ENCODE results near the gene ADAM15.

Gene ADAM15

DNA sequence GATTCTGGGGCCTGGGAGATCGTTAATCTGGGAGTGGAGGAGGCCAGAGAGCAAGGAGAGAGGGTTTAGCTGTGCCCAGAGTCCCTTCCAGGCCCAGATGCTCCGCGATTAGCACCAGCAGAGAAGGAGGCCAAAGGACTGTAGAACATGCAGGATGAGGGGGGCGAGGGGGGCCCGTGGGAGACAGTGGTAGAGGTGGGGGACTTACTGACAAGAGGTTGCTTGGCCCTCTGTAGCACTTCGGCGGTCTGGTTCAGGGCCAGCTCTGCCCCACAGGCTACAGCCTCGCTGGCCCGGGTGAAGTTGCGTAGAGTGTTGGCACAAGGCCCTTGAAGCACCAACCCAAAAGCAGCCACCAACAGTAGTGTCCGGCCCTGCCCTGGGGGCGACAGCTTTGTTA, 18.2 kb upstream of the ADAM15 start:
- no peak for DNase-seq

DNA sequence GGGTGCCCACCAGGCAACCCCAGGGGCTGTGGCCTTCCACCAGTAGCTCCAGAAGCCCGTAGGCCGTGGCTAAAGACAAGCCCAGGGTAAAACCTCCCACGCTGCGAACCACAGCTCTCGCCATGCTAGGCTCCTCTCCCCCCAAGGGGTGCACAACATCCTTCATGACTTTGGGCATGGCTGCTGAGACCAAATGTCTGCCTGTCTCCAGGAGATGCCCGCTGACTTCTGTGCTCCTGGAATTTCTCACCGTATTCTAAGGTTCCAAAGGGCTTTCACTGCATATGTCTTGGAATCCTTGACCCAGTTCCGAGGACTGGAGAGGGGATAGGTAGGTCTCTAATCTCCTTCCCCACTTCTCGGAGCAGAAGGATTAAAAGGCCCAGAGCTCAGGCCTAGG, 17.6 kb upstream of the ADAM15 start, which contains the start of the genes DCST1 and DCST2:
TSS of gene DCST1 (plus strand) at position 301 of the 400 bp plus-strand sequence. CDS start 213 bp downstream, outside the sequence.
TSS of gene DCST2 (minus strand) at position 258 of the 400 bp plus-strand sequence. CDS start at position 178, 80 bp downstream.
- no peak for DNase-seq

DNA sequence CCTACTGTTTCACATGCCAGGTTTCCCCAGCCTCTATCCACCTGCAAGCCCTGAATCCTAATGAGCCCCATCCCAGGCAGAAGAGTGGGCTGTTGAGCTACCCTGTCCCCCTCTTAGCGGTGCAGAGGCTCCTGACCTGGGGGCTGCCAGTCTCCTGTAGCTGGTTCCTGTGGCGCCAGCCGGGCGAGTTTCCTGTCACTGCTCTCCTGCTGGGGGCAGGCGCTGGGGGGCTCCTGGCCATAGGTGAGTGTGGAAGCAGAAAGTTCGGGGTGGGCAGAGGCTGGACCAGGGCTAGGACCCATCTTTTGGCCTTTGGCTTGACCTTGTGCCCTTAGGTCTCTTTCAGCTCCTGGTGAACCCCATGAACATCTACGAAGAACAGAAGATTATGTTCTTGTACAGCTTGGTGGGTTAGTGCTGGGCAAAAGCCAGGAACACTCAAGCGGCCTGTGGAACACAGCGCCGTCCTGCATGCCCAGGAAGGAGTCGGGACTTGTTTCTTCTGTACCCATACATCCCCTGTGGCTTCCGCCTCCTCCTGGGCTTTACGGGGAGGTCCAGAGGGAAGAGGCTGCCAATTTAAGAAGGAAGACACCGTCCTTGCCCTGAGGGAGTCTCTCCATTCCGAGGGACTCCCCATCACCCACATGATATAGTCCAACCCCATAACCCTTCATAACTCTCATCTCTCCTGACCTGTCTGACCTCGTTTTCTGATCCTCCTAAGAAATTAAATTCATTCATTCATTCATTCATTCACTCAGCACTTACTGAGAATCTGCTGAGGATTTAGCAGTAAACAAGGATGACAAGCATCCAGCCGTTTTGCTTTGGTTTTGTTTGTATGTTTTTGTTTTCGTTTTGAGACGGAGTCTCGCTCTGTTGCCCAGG, 16.6 kb upstream of the ADAM15 start:
- no peak for DNase-seq

DNA sequence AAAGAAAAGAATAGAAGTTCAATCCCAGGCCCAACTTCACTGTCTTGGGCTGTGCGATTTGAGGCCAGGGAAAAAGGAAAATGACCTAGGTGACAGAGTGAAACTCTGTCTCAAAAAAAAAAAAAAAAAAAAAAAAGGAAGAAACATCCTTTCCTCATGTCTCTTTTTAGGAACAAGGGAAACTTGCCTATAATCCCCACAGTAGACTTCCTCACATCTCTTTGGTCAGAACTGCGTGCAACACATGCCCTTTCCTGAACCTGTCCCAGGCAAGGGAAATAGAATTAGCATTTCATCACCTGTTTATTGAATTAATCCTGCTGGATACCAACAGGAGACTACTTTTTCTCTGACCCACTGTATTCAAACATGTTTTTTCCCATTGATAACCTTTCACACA, 15.2 kb upstream of the ADAM15 start:
- no peak for DNase-seq

DNA sequence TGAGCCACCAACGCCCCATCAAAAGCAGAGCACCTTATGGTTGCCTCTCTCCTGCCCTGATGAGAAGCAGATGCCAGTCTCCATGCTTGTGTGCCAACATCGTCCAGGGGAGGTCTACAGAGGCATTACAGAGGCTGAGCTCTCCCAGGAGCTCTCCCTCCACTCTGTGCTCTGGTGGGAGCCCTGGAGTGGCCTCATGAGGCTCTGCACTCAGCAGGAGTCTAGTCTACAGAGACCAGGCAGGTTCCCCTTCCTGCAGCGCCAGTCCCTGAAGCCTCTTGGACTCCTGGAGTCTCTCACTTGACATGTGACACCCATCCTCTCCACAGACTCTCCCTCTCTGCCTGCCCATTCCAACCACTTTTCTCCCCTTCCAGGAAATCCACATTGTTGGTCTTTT, 14.1 kb upstream of the ADAM15 start:
- DNase-seq = no peak

DNA sequence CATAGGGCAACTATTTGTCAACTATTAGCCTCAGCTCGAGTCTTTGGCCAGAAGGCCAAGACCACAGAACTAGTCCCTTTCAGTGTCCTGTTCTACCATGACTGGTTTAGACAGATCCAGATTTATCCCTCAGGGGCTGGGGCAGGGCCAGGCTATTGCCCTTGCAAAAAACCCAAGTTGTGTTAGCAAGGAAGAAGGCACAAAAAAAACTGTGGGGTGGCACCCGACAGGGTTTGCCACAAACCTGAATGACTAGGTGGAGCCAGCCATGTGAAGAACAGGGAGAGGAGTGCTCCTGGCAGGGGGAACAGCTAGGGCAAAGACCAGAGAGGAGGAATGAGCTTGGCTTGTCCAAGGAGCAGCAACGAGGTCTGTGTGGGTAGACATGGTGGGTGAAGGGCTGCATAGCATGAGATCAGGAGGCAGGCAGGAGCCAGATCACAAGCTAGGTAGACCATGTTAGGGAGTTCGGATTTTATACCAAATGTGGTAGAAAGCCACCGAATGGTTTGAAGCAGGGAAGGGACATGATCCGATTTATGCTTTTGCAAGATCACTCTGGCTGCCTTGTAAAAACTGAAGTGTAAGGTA, 13.2 kb upstream of the ADAM15 start:
- DNase-seq = no peak

DNA sequence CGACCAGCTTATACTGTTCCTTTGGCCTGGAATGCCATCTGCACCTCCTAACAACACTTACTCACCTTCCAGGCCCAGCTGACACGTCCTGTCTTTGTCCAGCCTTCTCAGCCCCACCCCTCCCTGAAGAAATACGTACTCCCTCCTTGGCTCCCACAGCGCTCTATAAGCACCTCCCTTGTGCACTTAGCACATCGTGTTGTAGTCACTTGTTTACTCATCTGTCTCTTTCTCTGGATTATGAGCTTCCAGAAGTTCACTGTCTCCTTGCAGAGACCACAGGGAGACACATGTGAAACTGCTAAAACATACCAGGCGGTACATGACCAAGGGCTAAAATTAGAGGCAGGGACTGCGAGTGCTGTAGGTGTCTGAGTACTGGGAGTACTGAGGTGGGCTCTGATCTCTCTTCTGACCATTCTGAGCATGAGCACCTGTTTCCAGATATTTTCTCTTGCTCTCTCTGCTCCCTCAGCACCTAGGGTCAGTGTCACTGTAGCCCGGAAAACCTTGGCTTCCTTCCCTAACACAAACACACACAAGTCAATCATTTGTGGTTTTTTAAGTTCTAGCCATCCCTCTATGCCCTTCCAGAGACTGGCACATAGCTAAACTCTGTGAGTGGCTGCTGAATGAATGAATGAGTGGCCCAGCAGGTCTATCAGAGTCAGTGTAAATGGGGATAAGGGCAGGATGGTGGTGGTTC, 12.4 kb upstream of the ADAM15 start:
- DNase-seq = no peak

DNA sequence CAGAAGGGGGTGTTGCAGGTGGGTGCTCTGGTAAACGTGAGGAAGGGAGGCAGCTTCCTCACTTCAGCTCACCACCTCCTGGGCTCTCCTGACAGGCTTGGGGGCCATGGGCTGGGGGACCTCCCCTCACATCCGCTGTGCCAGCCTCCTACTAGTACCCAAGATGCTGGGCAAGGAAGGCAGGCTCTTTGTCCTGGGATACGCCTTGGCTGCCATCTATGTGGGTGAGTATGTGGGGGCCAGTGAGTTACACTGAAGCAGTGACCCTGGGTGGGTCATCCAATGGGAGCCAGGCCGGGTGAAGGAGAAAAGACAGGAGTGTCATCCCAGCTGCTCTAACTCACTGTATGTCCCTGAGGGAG, 11.8 kb upstream of the ADAM15 start:
- no peak for DNase-seq

DNA sequence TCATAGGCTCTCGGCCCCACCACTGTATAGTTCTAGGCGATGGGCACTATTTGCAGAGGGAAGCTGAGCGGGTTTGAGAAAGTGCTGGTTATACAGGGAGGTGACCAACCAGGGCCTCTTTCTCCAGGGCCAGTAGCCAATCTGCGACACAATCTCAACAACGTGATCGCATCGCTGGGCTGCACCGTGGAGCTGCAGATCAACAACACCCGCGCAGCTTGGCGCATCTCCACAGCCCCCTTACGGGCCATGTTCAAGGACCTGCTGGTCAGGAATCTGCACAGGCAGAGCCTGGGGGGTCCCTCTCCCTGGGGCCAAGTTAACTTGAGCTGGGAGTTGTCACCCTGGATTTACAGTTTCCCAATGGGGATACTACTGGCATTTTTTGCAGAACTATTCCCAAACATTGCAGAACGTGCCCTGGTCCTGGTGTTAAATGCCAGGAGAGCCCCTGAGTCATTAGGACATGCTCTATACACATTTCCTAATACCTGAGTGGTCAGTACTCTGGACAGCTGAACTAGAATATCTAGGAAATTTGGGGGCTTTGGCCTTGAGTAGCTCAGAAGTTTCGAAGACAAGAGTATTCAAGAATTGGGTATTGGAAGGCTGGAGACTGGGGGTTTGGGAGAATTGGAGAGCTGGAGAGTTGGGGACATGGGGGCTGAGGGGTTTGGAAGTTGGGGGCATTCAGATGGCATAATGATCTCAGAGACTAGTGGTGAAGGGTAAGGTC, 10.6 kb upstream of the ADAM15 start:
- no peak for DNase-seq

DNA sequence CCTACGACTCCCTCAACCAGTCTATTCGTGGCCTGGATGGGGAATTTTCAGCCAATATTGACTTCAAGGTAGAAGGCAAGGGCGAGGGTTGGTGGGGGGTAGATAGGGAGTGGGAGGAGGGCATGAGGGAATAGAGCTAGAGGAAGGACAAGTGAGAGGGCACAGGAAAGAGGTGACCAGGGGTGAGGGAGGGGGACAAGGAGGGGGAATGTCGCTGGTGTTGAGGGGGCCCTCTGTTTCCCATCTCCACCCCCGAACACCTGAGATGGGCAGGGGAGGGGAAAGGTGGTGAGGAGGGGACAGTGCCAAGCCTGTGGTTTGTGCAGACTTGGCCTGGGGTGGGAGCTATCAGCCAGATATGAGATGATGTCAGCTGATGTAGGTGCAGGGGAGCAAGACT, 8.3 kb upstream of the ADAM15 start:
- no peak for DNase-seq

DNA sequence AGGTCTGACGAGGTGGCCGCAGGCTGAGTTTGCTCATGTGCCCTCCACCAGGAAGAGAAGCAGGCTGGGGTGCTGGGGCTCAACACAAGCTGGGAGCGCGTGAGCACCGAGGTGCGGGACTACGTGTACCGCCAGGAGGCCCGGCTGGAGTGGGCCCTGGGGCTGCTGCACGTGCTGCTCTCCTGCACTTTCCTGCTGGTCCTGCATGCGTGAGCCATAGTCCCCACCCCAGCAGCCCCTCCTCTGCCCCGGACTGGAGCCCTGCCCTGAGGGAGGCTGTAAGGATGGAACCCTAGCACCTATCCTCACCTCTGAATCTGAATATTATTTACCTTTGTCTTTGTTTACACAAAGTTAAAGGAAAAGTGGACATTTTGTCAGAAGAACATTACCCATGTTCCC, 7.8 kb upstream of the ADAM15 start:
- DNase-seq = no peak

DNA sequence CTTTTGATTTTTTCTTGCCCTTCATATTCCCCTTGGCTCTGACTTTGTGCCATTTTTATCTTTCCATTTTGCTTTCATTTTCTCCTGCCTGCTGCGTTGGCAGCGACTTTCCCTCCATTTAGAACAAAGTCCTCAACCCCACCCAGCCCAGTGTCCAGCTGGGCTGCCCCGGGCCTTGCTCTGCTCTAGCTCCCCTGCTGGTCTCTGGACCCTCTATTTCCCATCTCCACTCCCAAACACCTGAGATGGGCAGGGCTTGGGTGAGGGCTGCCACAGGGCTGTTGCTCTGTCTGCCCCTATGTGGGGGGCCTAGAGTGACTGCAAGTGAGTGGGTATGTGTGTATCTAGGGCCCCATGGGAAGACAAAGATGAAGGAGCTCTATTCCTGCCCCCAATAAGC, 7.3 kb upstream of the ADAM15 start:
- no peak for DNase-seq

DNA sequence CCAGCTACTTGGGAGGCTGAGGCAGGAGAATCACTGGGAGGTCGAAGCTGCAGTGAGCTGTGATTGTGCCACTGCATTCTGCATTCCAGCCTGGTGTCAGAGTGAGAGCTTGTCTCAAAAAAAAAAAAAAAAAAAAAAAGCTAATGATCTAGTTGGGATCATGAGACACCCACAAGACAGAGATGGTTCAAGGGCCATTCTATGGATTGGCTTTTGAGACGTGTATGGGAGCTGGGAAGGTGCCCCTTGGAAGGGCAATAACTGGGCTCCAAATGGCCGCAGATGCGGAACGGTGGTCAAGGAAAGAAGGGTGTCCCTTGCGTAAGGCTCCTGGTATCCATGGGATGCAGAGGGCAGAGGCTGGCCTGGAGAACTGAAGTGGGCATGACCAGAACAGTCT, 6.8 kb upstream of the ADAM15 start:
- no peak for DNase-seq

DNA sequence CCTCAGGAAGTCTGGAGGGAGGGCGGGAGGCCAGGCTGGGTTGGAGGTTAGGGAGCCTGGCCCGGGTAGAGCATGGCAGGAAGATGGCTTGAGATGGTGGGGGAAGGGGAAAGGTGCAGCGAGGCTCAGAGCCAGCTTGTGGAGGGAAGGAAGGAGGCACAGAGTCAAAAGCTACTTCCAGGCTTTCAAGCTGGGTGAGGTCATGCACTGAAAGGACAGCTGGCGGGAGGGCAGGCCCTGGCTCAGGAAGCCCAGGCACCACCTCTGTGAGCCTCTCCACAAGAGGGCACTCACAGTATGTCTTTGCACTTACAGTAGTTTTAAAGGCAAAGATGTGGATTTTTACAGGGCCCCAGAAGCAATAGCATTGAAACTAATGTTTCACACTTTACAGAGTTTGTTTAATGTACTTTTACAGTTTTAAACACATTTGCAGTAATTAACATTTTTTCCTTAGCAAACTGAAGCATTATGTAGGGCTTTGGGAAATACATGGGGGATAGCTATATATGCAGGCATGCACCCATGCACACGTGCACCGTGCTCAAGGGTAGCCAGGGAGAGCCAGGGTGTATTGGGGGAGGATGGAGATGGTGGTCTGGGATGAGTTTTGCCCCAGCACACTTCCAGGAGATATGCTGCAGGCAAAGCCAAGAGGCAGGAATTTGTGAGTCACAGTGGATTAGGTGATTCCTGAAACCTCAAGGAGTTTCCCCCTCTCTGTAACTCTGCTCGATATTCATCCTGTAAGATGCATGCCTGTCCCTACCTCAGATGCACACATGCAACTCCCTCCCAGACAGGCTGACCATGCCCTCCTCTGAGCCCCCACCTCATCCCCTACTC, 6.1 kb upstream of the ADAM15 start:
- DNase-seq = peak; percentile 45

DNA sequence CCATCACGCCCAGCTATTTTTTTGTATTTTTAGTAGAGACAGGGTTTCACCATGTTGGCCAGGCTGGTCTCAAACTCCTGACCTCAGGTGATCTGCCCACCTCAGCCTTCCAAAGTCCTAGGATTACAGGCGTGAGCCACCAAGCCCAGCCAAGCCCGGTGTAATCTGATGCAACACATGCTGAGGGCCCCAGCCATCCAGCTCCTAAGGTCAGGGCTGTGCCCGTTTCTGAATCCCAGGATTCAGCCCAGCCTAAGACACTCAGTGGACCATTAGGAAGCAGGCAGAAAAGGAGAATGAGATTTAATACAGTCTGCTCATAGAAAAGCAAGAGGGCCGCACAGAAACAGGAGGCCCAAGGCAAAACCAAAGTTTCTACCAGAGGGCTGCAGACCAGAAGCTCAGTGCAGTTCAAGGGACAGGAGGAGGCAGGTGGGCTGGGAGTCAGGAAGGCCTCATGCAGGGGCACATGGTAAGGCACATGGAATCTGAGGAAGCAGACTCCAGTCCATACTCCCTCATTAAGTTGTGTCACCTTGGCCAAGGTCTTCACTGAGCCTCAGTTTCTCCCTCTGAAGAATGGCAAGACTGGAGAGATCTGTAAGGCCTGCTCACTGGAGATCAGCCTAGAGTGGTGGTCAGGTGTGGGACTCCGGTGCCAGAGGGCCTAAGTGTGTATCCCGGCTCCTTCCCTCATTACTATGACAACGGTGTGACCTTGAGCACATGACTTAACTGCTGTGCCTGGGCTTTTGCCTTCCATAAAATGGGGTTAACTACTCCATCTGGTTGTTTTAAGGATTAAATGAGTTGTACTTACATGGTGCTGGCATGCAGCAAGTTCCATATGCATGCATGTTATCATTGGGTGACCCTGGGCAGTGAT, 2.4 kb upstream of the ADAM15 start:
- DNase-seq = no peak

DNA sequence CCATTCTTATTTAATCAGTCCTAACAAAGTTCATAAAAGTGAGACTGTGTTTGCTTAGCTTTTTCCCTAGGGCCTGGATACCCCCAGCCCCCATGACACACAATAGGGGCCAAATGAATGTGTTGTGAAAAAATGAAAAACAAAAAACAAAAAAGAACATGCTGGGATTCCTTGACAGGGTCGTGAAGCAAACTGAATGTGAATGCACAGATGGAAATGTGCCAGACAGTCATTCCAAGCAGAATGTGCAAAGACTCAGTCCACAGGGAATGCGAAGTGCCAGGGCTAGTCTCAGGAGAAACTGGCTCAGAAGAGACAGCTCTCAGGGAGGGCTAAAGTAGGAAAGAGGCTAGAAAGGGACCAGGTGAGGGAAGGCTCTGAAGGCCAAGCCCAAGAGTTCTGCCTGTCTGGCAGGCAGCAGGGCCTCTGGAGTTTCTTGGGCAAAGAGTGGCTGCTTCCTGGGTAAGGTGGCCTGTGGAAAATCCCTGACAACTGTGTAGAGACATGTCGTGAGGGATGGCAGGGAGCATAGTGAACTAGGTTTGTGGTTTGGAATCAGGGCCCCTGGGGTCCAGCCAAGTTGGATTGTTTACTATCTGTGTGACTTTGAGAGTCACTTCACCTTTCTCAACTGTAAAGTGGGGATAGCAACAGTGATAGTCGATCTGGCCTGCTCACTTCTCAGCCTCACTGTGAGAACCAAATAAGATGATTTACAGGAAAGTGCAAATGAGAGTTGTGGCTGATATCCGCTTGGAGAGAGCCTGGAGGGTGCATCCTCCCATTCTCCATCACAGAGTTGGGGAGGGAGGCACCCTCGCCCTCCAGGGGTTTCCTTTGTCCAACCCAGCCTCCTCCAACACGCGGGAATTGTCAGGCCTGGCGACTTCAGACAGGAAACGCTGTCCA, 1.2 kb upstream of the ADAM15 start:
- DNase-seq = no peak

DNA sequence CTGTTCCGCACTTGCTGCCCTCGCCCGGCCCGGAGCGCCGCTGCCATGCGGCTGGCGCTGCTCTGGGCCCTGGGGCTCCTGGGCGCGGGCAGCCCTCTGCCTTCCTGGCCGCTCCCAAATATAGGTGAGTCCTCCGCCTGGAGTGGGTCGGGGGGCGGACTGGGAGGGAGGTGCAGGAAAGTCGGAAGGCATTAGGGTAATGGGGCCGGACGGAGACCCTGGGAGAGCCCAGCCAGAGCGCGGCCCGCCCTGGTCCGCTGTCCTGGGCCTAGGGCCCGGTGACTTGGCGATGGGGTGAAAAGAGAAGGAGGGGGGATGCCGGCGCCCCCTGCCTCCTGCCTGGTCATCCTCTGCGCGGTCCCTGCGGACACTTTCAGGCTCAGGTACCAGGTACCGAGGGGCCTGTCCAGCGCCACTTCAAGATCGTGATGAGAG, 243 bp downstream of the ADAM15 start:
- DNase-seq = no peak

DNA sequence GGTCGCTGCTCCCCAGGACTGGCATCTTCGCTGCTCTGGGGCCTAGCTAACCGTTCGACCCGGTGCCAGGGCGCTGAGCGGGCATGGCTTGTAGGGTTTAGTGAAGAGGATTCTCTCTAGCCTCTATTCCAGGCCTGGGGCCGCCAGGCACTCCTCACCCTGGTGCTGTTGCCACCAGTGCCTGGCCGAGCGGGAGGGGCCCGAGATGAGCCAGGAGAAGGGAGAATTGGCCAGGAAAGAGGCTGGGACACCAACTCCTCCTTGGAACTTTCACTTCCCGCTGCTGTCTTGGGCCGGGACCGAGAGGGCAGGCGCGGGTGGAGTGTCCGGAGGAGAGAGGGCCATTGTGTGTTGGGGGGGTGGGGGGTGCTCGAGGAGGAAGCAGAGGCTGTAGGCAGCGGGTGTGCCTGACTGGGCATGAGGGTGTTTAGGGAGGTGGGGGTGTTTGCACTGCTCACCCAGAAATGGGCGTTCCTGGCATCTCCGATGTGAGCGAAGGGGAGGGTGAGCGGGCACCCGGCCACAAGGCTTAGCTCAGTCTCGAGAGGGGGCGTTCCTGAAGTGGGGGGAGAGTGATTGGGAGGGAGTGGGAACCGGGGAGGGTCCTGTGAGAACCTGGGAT, 772 bp downstream of the ADAM15 start:
- peak; percentile 18 for DNase-seq
